Peyer's patch (tissue), 4 donors: Measurements from ENCODE around the gene MBTPS1.

Experiments used
- CTCF ChIP-seq, 6 experiments: fragments of 450-650 bp in 4 of 6; fragments of 200-600 bp in 2 of 6; sonication (generic) in 1 of 6; IDR thresholded peaks; one replicate each; pipeline ENCODE4 v1.5.1; 2017 to 2019; ENCODE audit warnings: antibody characterized with exemption in 6 of 6, mild to moderate bottlenecking in 3 of 6, moderate library complexity in 1 of 6
- POLR2A ChIP-seq, 2 donors: fragments of 450-650 bp; IDR thresholded peaks; one replicate each; pipeline ENCODE4 v1.5.1; 2017; ENCODE audit warnings: antibody characterized with exemption in 2 of 2, mild to moderate bottlenecking in 2 of 2, moderate library complexity in 2 of 2

DNA sequence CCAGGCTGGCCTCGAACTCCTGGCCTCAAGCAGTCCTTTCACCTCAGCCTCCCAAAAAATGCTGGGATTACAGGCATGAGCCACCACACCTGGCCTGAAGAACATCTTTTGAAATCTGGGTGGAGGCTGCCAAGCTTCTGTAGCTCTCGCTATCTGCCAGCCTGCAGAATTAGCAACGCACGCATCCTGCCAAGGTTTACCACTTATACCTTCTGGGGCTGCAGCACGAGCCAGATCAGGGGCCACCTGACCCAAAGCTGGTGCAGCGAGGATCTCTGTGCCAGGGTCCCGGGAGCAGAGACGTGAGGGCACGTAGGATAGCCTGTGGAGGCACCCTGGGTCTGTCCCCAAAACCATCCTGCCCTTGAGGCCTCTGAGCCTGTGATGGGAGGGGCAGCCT lies 96.4 kb downstream of the MBTPS1 start:
- TF ChIP-seq CTCF (IDR thresholded peaks at IDR 0.05) (no peak), POLR2A (IDR thresholded peaks at IDR 0.05) (no peak)
